Stimulated activated CD4-positive, alpha-beta T cell treated with anti-CD3 and anti-CD28 coated beads, Interleukin-2, amount 100 ng/mL, for 4 hours (primary cell): ENCODE data around the gene ANKS1B.
"Not testable (repeated sequence)": the region's sequence is repeated elsewhere in the genome, so short reads cannot be mapped to it uniquely, and the experiment has no call there.

Experiments used
- DNase-seq: peaks from one replicate; pipeline ENCODE4 v3.0.0-alpha.2; 2020; ENCODE audit warnings: low read depth

ANKS1B gene

GRCh38 chr12:99700032-99700431 is 284.7 kb downstream of the ANKS1B start:
- DNase-seq = no peak

- no peak for DNase-seq
Measured at GRCh38 chr12:99695050-99695449, 289.7 kb downstream of the ANKS1B start.

- DNase-seq = no peak
Measured at GRCh38 chr12:99686142-99686541, 298.6 kb downstream of the ANKS1B start.

- DNase-seq = no peak
Measured at GRCh38 chr12:99680276-99680675, 304.5 kb downstream of the ANKS1B start.

GRCh38 chr12:99670635-99671034 is 314.1 kb downstream of the ANKS1B start:
- DNase-seq = no peak

GRCh38 chr12:99658671-99659349 is 325.9 kb downstream of the ANKS1B start:
- no peak for DNase-seq

- no peak for DNase-seq
Measured at GRCh38 chr12:99649551-99649950, 335.2 kb downstream of the ANKS1B start.

GRCh38 chr12:99648183-99648582 is 336.6 kb downstream of the ANKS1B start:
- no peak for DNase-seq

- DNase-seq = no peak
Measured at GRCh38 chr12:99647453-99647852, 337.3 kb downstream of the ANKS1B start, which contains the start of gene GARIN6. Gene GARIN6 (plus strand): TSS chr12:99647753. CDS start chr12:99648175, 422 bp downstream.

- no peak for DNase-seq
Measured at GRCh38 chr12:99644629-99645028, 340.1 kb downstream of the ANKS1B start.

- DNase-seq = no peak
Measured at GRCh38 chr12:99627459-99627858, 357.3 kb downstream of the ANKS1B start.

- DNase-seq = not testable (repeated sequence)
Measured at GRCh38 chr12:99624591-99624990, 360.1 kb downstream of the ANKS1B start.

GRCh38 chr12:99620159-99620479 is 364.6 kb downstream of the ANKS1B start:
- no peak for DNase-seq

GRCh38 chr12:99619389-99620158 is 365.2 kb downstream of the ANKS1B start:
- no peak for DNase-seq

GRCh38 chr12:99618657-99619056 is 366.1 kb downstream of the ANKS1B start:
- no peak for DNase-seq

GRCh38 chr12:99611599-99611998 is 373.1 kb downstream of the ANKS1B start:
- DNase-seq = no peak

GRCh38 chr12:99611117-99611516 is 373.6 kb downstream of the ANKS1B start:
- no peak for DNase-seq

GRCh38 chr12:99609455-99610181 is 375.1 kb downstream of the ANKS1B start:
- DNase-seq = no peak

GRCh38 chr12:99600388-99600787 is 384.3 kb downstream of the ANKS1B start:
- no peak for DNase-seq

- DNase-seq = no peak
Measured at GRCh38 chr12:99598785-99599184, 386.0 kb downstream of the ANKS1B start.

- no peak for DNase-seq
Measured at GRCh38 chr12:99596762-99597161, 388.0 kb downstream of the ANKS1B start.

- DNase-seq = not testable (repeated sequence)
Measured at GRCh38 chr12:99577125-99577524, 407.6 kb downstream of the ANKS1B start.

- no peak for DNase-seq
Measured at GRCh38 chr12:99573980-99574379, 410.8 kb downstream of the ANKS1B start.
